Keratinocyte (primary cell): Measurements from ENCODE around the gene NGRN. TPM values are rescaled to one million over a fixed set of nuclear protein-coding genes. Genes with fewer than 3 reads are reported as not detected.
"Not testable (repeated sequence)": the region's sequence is repeated elsewhere in the genome, so short reads cannot be mapped to it uniquely, and the experiment has no call there.

Experiments
- DNase-seq: peaks from one replicate; pipeline ENCODE4 v3.0.0-alpha.2; 2011; ENCODE audit warnings: low read depth, missing footprints, low spot score
- FAIRE-seq: peaks from 2 replicates; lab custom pipeline; 2011; peaks lifted over from hg19 to GRCh38; lab: Jason Lieb, UNC
- H2AFZ ChIP-seq: 2 replicates; pipeline ENCODE4 v1.6.0; 2012; ENCODE audit warnings: low read length, control low read depth, inconsistent platforms; ENCODE audit not compliant: control insufficient read depth
- H3K27ac ChIP-seq: 2 replicates; pipeline ENCODE4 v1.5.1; 2011; ENCODE audit warnings: low read length; ENCODE audit not compliant: control insufficient read depth, insufficient read depth
- H3K27me3 ChIP-seq: 3 replicates; pipeline ENCODE4 v1.6.0; 2011; ENCODE audit warnings: low read length; ENCODE audit not compliant: control insufficient read depth, insufficient read depth; ENCODE audit errors: extremely low read depth
- H3K36me3 ChIP-seq, 2 experiments: 2 replicates in 1 of 2; 3 replicates in 1 of 2; pipeline ENCODE4 v1.5.1; 2011; ENCODE audit warnings: low read length in 2 of 2, mild to moderate bottlenecking in 1 of 2; ENCODE audit not compliant: control insufficient read depth in 2 of 2, insufficient read depth in 2 of 2; ENCODE audit errors: extremely low read depth in 1 of 2
- H3K4me1 ChIP-seq: 3 replicates; pipeline ENCODE4 v1.5.1; 2011; ENCODE audit warnings: low read length; ENCODE audit not compliant: control insufficient read depth, insufficient read depth; ENCODE audit errors: extremely low read depth
- H3K4me2 ChIP-seq: 3 replicates; pipeline ENCODE4 v1.6.0; 2011; ENCODE audit warnings: low read depth, low read length; ENCODE audit not compliant: control insufficient read depth, insufficient read depth; ENCODE audit errors: extremely low read depth
- H3K4me3 ChIP-seq, 3 experiments: fragments of 200-600 bp in 1 of 3; sonication (generic) in 1 of 3; 2 replicates in 2 of 3; 3 replicates in 1 of 3; pipeline ENCODE4 v1.5.1; 2011 to 2016; ENCODE audit warnings: low read length in 3 of 3, mild to moderate bottlenecking in 3 of 3, control low read depth in 2 of 3, inconsistent platforms in 1 of 3, low read depth in 1 of 3, mixed read lengths in 1 of 3, mixed run types in 1 of 3, moderate library complexity in 1 of 3; ENCODE audit not compliant: control insufficient read depth in 2 of 3, insufficient read depth in 2 of 3; ENCODE audit errors: extremely low read depth in 1 of 3
- H3K79me2 ChIP-seq: 2 replicates; pipeline ENCODE4 v1.6.0; 2012; ENCODE audit warnings: low read length; ENCODE audit not compliant: control insufficient read depth, insufficient read depth
- H3K9ac ChIP-seq: 3 replicates; pipeline ENCODE4 v1.6.0; 2011; ENCODE audit warnings: low read length; ENCODE audit not compliant: control insufficient read depth, insufficient read depth; ENCODE audit errors: extremely low read depth
- H3K9me1 ChIP-seq: 3 replicates; pipeline ENCODE4 v1.6.0; 2011; ENCODE audit warnings: low read length; ENCODE audit not compliant: control insufficient read depth, insufficient read depth; ENCODE audit errors: extremely low read depth
- H3K9me3 ChIP-seq: 2 replicates; pipeline ENCODE4 v1.5.1; 2012; ENCODE audit warnings: low read depth, low read length; ENCODE audit not compliant: control insufficient read depth
- H4K20me1 ChIP-seq: 3 replicates; pipeline ENCODE4 v1.6.0; 2011; ENCODE audit warnings: low read length; ENCODE audit not compliant: control insufficient read depth, insufficient read depth; ENCODE audit errors: extremely low read depth
- CTCF ChIP-seq, 3 experiments: IDR thresholded peaks in 1 of 3; conservative IDR thresholded peaks in 1 of 3; optimal IDR thresholded peaks in 1 of 3; 2 replicates in 2 of 3; 3 replicates in 1 of 3; pipeline versions ENCODE3 to v1.5.1; 2011; ENCODE audit warnings: low read length in 3 of 3, mild to moderate bottlenecking in 3 of 3, moderate library complexity in 2 of 3, control low read depth in 1 of 3, inconsistent platforms in 1 of 3; ENCODE audit not compliant: insufficient read depth in 2 of 3; ENCODE audit errors: extremely low read depth in 1 of 3
- EZH2 ChIP-seq: IDR thresholded peaks from one replicate; pipeline ENCODE4 v1.6.1; 2012; ENCODE audit warnings: inconsistent platforms, mild to moderate bottlenecking, low read length, moderate library complexity
- dilution Hi-C: fragments of 300-500 bp; cut with MboI; formaldehyde crosslinking; loops from one replicate; pipeline ENCODE4 v1.7.0; 2020; ENCODE audit warnings: low sequenced_read_pairs; ENCODE audit not compliant: extremely low pct_ligation_motif_present
- polyA plus RNA-seq, 5 experiments: library from polyadenylated mRNA; depleted of rRNA in 3 of 5; stranded (reverse) in 3 of 5; stranded (forward) in 1 of 5; unstranded in 1 of 5; fragments of >200 nt; gene quantifications; 1 replicate in 1 of 5; 2 replicates in 3 of 5; 3 replicates in 1 of 5; pipeline versions ENCODE4 v1.2.1 to v1.2.3, GENCODE V29; 2011 to 2012; ENCODE audit warnings: missing spikeins in 2 of 5, low read depth in 1 of 5, low replicate concordance in 1 of 5

The NGRN gene
- polyA plus RNA-seq, 1 donor (not counting 4 experiments of a cell fraction or from before 2014, with no cell fraction given) = 54.9 TPM

- H3K4me3 ChIP-seq = no peak overlapping the region
- no peak overlapping the region for H2AFZ ChIP-seq
- H3K27me3 ChIP-seq = peaks cover 3% of the 10 kb centered on the region
- no peak overlapping the region for H3K9ac ChIP-seq
- no peak for TF ChIP-seq CTCF (optimal IDR thresholded peaks at IDR 0.05 in 1 of 3, IDR thresholded peaks at IDR 0.05 in 1 of 3, conservative IDR thresholded peaks at IDR 0.05 in 1 of 3; ENCODE audit: extremely low read depth in 1 of 3, insufficient read depth in 2 of 3, low read length in 3 of 3)
- no peak for TF ChIP-seq EZH2
- no peaks in the 10 kb centered on the region for H3K79me2 ChIP-seq
- H3K4me1 ChIP-seq = peaks cover 14% of the 10 kb centered on the region
- no peaks in the 10 kb centered on the region for H3K36me3 ChIP-seq
- no peak for FAIRE-seq
- H3K4me2 ChIP-seq = no peak overlapping the region
- dilution Hi-C loops = no loop called here
- no peaks in the 10 kb centered on the region for H3K9me1 ChIP-seq
- no peak for DNase-seq
- no peak overlapping the region for H3K27ac ChIP-seq
- H4K20me1 ChIP-seq = no peaks in the 10 kb centered on the region
- no peaks in the 10 kb centered on the region for H3K9me3 ChIP-seq
Observed at GRCh38 chr15:90257776-90258175, 7.7 kb upstream of the NGRN start.

- dilution Hi-C loops = no loop called here
- no peak overlapping the region for H3K4me3 ChIP-seq
- no peaks in the 10 kb centered on the region for H4K20me1 ChIP-seq
- no peak overlapping the region for H3K9ac ChIP-seq
- H3K4me1 ChIP-seq = peaks cover 20% of the 10 kb centered on the region
- FAIRE-seq (no peak), DNase-seq (no peak)
- H3K4me2 ChIP-seq = no peak overlapping the region
- no peaks in the 10 kb centered on the region for H3K36me3 ChIP-seq
- no peaks in the 10 kb centered on the region for H3K9me1 ChIP-seq
- no peaks in the 10 kb centered on the region for H3K79me2 ChIP-seq
- H3K27me3 ChIP-seq = peaks cover 3% of the 10 kb centered on the region
- H3K27ac ChIP-seq = no peak overlapping the region
- TF ChIP-seq EZH2 = no peak
- no peak for TF ChIP-seq CTCF (optimal IDR thresholded peaks at IDR 0.05 in 1 of 3, IDR thresholded peaks at IDR 0.05 in 1 of 3, conservative IDR thresholded peaks at IDR 0.05 in 1 of 3; ENCODE audit: extremely low read depth in 1 of 3, insufficient read depth in 2 of 3, low read length in 3 of 3)
- H3K9me3 ChIP-seq = no peaks in the 10 kb centered on the region
- H2AFZ ChIP-seq = no peak overlapping the region
Observed at GRCh38 chr15:90259524-90259923, 5.9 kb upstream of the NGRN start.

GRCh38 chr15:90260731-90261130 lies 4.7 kb upstream of the NGRN start:
- H4K20me1 ChIP-seq, H3K4me3 ChIP-seq, H3K4me2 ChIP-seq, H3K9ac ChIP-seq, H3K79me2 ChIP-seq, H2AFZ ChIP-seq, H3K9me3 ChIP-seq, dilution Hi-C loops, H3K27ac ChIP-seq, DNase-seq, H3K9me1 ChIP-seq, H3K27me3 ChIP-seq, FAIRE-seq, H3K36me3 ChIP-seq: not testable (repeated sequence)
- H3K4me1 ChIP-seq = peaks cover 26% of the 10 kb centered on the region
